ENCODE data around the gene RAD51B.

DNA sequence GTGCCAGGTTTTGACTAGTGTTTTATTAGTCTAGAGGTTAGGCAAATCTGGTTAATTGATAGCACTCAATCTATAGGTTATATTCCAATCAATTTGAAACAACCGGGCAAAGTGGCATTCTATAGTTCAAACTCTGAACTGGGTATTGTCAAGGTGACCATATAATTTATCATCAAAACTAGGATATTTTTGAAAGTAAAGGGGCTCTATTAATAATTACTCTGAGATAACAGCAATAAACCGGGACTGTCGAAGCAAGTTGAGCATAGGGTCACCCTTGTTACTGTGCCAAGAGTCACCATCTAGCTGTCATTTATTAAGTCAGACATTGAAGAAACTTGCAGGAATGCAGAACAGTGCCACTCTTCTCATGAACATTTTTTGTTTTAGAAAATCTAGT lies 321.2 kb downstream of the RAD51B start:
- no peak for TF ChIP-seq POLR2A (IDR thresholded peaks at IDR 0.05)
- TF ChIP-seq CTCF (IDR thresholded peaks at IDR 0.05): no peak

Measured in tibial nerve (tissue), 3 donors.